GM12872 (cell line): ENCODE results near the gene TMEM132D.

Source experiments
- TF ChIP-seq, protein P1 (sequence below): IDR thresholded peaks from 3 replicates; pipeline ENCODE4 v1.5.1; 2011; ENCODE audit warnings: low read depth, mild to moderate bottlenecking, low read length, moderate library complexity; ENCODE audit not compliant: insufficient read depth

The TMEM132D gene

DNA sequence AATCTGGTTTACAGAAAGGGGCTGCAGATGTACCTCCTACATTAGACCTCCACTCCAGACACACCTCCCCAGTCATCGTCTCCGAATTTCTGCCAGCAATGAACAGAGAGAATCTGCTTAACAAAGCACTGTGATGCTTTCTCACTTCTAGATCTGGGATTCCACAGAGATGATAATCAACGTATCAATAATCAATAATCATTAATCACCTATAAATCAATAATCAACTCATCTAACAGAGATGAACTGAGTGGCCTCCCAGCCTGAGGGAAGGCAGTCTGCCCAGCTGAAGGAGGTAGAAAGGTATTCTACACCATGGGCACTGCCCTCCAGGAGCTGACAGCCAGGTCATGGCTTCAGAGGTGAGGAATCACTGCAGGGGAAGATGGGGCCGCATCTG, 183.2 kb downstream of the TMEM132D start:
- TF ChIP-seq, protein P1, sequence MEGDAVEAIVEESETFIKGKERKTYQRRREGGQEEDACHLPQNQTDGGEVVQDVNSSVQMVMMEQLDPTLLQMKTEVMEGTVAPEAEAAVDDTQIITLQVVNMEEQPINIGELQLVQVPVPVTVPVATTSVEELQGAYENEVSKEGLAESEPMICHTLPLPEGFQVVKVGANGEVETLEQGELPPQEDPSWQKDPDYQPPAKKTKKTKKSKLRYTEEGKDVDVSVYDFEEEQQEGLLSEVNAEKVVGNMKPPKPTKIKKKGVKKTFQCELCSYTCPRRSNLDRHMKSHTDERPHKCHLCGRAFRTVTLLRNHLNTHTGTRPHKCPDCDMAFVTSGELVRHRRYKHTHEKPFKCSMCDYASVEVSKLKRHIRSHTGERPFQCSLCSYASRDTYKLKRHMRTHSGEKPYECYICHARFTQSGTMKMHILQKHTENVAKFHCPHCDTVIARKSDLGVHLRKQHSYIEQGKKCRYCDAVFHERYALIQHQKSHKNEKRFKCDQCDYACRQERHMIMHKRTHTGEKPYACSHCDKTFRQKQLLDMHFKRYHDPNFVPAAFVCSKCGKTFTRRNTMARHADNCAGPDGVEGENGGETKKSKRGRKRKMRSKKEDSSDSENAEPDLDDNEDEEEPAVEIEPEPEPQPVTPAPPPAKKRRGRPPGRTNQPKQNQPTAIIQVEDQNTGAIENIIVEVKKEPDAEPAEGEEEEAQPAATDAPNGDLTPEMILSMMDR = no peak

- TF ChIP-seq, protein P1 = no peak
These were observed 184.4 kb downstream of the TMEM132D start for GRCh38 chr12:129719416-129719815.

DNA sequence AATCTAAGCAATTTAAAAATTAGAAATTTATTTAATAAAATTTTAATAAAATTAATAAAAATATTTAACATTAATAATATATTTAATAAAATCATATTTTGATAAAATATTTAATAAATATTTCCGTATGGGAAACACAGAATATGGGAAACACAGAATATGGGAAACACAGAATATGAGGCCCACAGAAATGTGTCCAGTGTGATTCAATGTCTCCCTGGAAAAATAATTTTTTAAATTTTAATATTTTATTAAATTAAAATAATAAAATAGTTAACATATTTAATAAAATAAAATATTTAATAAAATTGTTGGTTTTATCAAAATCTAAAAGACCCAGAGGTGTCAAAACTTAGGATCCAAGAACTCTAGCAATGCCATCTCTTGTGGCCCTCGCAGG, 186.4 kb downstream of the TMEM132D start:
- TF ChIP-seq, protein P1 = no peak

- TF ChIP-seq, protein P1 = no peak
These were observed 187.0 kb downstream of the TMEM132D start for GRCh38 chr12:129716825-129717224.

DNA sequence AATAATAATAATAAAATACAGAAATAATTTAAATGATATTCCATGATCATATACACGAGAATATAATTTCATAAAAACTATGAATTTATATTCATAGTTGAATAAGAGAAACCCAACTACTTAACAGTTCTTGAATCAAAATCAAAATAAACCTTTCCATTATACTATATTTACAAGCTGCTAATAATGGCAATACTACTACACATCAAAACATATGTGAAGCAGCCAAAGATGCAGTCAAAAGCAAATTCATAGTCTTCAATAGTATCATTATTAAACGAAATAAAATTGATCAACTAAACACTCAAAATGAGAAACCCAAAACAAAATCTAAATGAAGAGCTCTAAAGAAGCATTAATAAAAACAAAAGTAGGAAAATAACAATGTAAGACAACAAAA, 197.1 kb downstream of the TMEM132D start:
- TF ChIP-seq, protein P1 = no peak

GRCh38 chr12:129704232-129704830, 199.5 kb downstream of the TMEM132D start:
- TF ChIP-seq, protein P1 = no peak

GRCh38 chr12:129701631-129702101, 202.2 kb downstream of the TMEM132D start:
- TF ChIP-seq, protein P1 = no peak
